HepG2 (cell line): Measurements from ENCODE around the gene MAP2K3. TPM values are rescaled to one million over a fixed set of nuclear protein-coding genes. Genes with fewer than 3 reads are reported as not detected.

Experiments
- FOSL1 ChIP-seq: sonication (generic); formaldehyde crosslinking; IDR thresholded peaks from 2 replicates; pipeline ENCODE4 v1.9.0; 2021; ENCODE audit warnings: missing genetic modification reagents, borderline replicate concordance
- HDAC2 ChIP-seq: sonication (generic); formaldehyde crosslinking; IDR thresholded peaks from 2 replicates; pipeline ENCODE4 v1.4.0; 2020; ENCODE audit warnings: missing genetic modification reagents
- HOXA5 ChIP-seq: sonication (generic); formaldehyde crosslinking; IDR thresholded peaks from 2 replicates; pipeline ENCODE4 v1.4.0; 2020; ENCODE audit warnings: missing genetic modification reagents
- HOXA7 ChIP-seq: sonication (generic); formaldehyde crosslinking; IDR thresholded peaks from 2 replicates; pipeline ENCODE4 v1.8.1; 2022; ENCODE audit warnings: mild to moderate bottlenecking, missing genetic modification reagents, moderate library complexity
- HOXD1 ChIP-seq: sonication (generic); formaldehyde crosslinking; IDR thresholded peaks from 2 replicates; pipeline ENCODE4 v1.5.0; 2020; ENCODE audit warnings: missing genetic modification reagents
- IRF1 ChIP-seq: sonication (generic); formaldehyde crosslinking; IDR thresholded peaks from 2 replicates; pipeline ENCODE4 v1.4.0; 2020; ENCODE audit warnings: low read depth, mild to moderate bottlenecking, missing genetic modification reagents
- KMT2B ChIP-seq: IDR thresholded peaks from 2 replicates; pipeline ENCODE4 v1.6.1; 2016; ENCODE audit warnings: missing genetic modification reagents, missing compliant biosample characterization
- MBD4 ChIP-seq: IDR thresholded peaks from 2 replicates; pipeline ENCODE4 v1.6.1; 2012; ENCODE audit warnings: low read length, inconsistent platforms, borderline replicate concordance
- MTA3 ChIP-seq: sonication (generic); formaldehyde crosslinking; IDR thresholded peaks from 2 replicates; pipeline ENCODE4 v1.4.0; 2020; ENCODE audit warnings: missing genetic modification reagents
- NKX3-1 ChIP-seq: sonication (generic); formaldehyde crosslinking; IDR thresholded peaks from 2 replicates; pipeline ENCODE4 v1.5.0; 2020; ENCODE audit warnings: missing genetic modification reagents
- PAF1 ChIP-seq: IDR thresholded peaks from 2 replicates; pipeline ENCODE4 v1.6.1; 2016; ENCODE audit warnings: missing genetic modification reagents, missing compliant biosample characterization
- ZMYM3 ChIP-seq: sonication (generic); formaldehyde crosslinking; IDR thresholded peaks from 2 replicates; pipeline ENCODE4 v1.5.1; 2020; ENCODE audit warnings: mild to moderate bottlenecking, missing genetic modification reagents
- ZNF17 ChIP-seq: sonication (generic); formaldehyde crosslinking; IDR thresholded peaks from 2 replicates; pipeline ENCODE4 v1.5.0; 2020; ENCODE audit warnings: mild to moderate bottlenecking, missing genetic modification reagents
- ZNF574 ChIP-seq: sonication (generic); formaldehyde crosslinking; IDR thresholded peaks from 2 replicates; pipeline ENCODE4 v1.4.0; 2020; ENCODE audit warnings: missing genetic modification reagents
- ZNF687 ChIP-seq: sonication (generic); formaldehyde crosslinking; IDR thresholded peaks from 2 replicates; pipeline ENCODE4 v1.5.1; 2020; ENCODE audit warnings: mild to moderate bottlenecking, missing genetic modification reagents, moderate library complexity
- ZZZ3 ChIP-seq: sonication (generic); formaldehyde crosslinking; IDR thresholded peaks from 2 replicates; pipeline ENCODE4 v1.4.0; 2020; ENCODE audit warnings: missing genetic modification reagents, mild to moderate bottlenecking, borderline replicate concordance
- polyA plus RNA-seq, 8 experiments: library from polyadenylated mRNA; depleted of rRNA in 3 of 8; stranded (reverse) in 7 of 8; unstranded in 1 of 8; fragments of >200 nt; fragmentation: Illumina TruSeq in 4 of 8; extraction: Trizol in 4 of 8; gene quantifications; 2 replicates each; pipeline versions ENCODE4 v1.2.1 to v1.2.3, GENCODE V29; 2011 to 2016; ENCODE audit warnings: low read depth in 4 of 8, missing spikeins in 1 of 8, mixed read lengths in 1 of 8; ENCODE audit not compliant: insufficient read depth in 1 of 8
- total RNA-seq, 5 experiments: library from RNA; depleted of rRNA; stranded (reverse); fragments of >200 nt; fragmentation: Illumina TruSeq; extraction: Trizol; gene quantifications; 2 replicates each; pipeline ENCODE4 v1.2.3, GENCODE V29; 2016; ENCODE audit warnings: low read depth in 1 of 5

The MAP2K3 gene
- total and polyA plus RNA-seq, 2 of the 13 experiments (the other 11 are each of a cell fraction or from before 2014, with no cell fraction given) = 20.5 to 27.4 TPM

DNA sequence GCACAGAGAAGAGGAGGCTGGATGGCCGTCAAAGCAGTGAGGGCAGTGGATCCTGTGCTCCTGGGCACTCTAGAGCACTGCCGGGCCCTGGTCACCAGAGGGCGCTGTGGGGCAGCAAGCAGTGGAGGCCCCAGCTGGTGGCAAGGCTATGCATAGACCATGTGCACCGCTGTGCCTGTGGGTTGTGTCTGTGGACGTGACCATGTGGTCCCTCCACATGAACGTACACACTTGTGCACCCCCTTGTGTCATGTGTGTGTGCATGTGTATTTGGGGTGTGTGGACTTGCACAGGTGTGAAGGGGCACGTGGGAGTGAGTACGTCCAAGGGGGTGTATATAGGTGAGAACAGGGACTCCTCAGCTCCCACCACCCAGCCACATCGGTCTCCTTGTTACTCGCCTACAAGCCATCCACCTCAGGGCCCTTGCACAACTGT is 4.4 kb upstream of the MAP2K3 start (continued):
- TF ChIP-seq IRF1 (CRISPR knock-in tag) (no peak), HOXA5 (CRISPR knock-in tag) (no peak), HOXD1 (CRISPR knock-in tag) (no peak), FOSL1 (CRISPR knock-in tag) (no peak), ZNF574 (CRISPR knock-in tag) (peak; percentile 40; the same call in 1 of the 2 replicates), ZMYM3 (peak; percentile 55; the same call in 1 of the 2 replicates), HDAC2 (CRISPR knock-in tag) (peak; percentile 56), NKX3-1 (CRISPR knock-in tag) (no peak), KMT2B (CRISPR knock-in tag) (no peak), PAF1 (no peak), HOXA7 (no peak), MTA3 (CRISPR knock-in tag) (no peak), MBD4 (no peak), ZZZ3 (CRISPR knock-in tag) (no peak), ZNF687 (CRISPR knock-in tag) (peak; percentile 79), ZNF17 (CRISPR knock-in tag) (no peak)
